PC-3 (cell line): Measurements from ENCODE around the gene ANP32D. TPM values are rescaled to one million over a fixed set of nuclear protein-coding genes. Genes with fewer than 3 reads are reported as not detected.
A peak's percentile ranks its signal among the peaks of the same experiment; 100 is the strongest.

Source experiments
- ATAC-seq: fragments of 200-7000 bp; cut with Tn5 transposase; 2 replicates; pipeline ENCODE4 v1.9.1; 2020; ENCODE audit warnings: mild to moderate bottlenecking, moderate library complexity
- BruUV-seq: library from RNA; stranded (reverse); fragments of 400-500 nt; replicated peaks from 2 replicates; lab custom pipeline; 2021; lab: Mats Ljungman, UMichigan
- CTCF ChIA-PET: fragments of 300-600 bp; sonication (Branson Sonifier 250); formaldehyde crosslinking; loops from one replicate; lab custom pipeline; 2022; ENCODE audit warnings: antibody characterized with exemption; lab: Charles Lee
- POLR2A ChIA-PET: fragments of 300-600 bp; sonication (Branson Sonifier 250); formaldehyde crosslinking; loops from one replicate; lab custom pipeline; 2022; ENCODE audit warnings: antibody characterized with exemption; ENCODE audit not compliant: unreplicated experiment; lab: Charles Lee
- DNase-seq: peaks from one replicate; pipeline ENCODE4 v3.0.0-alpha.2; 2015
- H2AFZ ChIP-seq: fragments of 300-600 bp; sonication (generic); 2 replicates; pipeline ENCODE4 v1.6.0; 2016; ENCODE audit warnings: antibody characterized with exemption, low read length
- H3F3A ChIP-seq: fragments of 300-600 bp; sonication (generic); one replicate; pipeline ENCODE4 v1.6.0; 2017; ENCODE audit warnings: antibody characterized with exemption, low read length, control low read depth, mild to moderate bottlenecking; ENCODE audit not compliant: unreplicated experiment
- H3K27ac ChIP-seq: fragments of 300-600 bp; sonication (generic); 2 replicates; pipeline ENCODE4 v1.5.1; 2016; ENCODE audit warnings: mild to moderate bottlenecking, low read length
- H3K27me3 ChIP-seq: fragments of 300-600 bp; sonication (generic); 2 replicates; pipeline ENCODE4 v1.6.1; 2016; ENCODE audit warnings: low read length, mixed read lengths
- H3K36me3 ChIP-seq: fragments of 300-600 bp; sonication (generic); 2 replicates; pipeline ENCODE4 v1.6.1; 2016; ENCODE audit warnings: low read depth, mixed run types, low read length, mixed read lengths
- H3K4me1 ChIP-seq: fragments of 300-600 bp; sonication (generic); 2 replicates; pipeline ENCODE4 v1.5.1; 2016; ENCODE audit warnings: low read length; ENCODE audit not compliant: insufficient read depth
- H3K4me2 ChIP-seq: fragments of 300-600 bp; sonication (generic); 2 replicates; pipeline ENCODE4 v1.6.0; 2016; ENCODE audit warnings: low read length
- H3K4me3 ChIP-seq: fragments of 300-600 bp; sonication (generic); 2 replicates; pipeline ENCODE4 v1.5.1; 2016; ENCODE audit warnings: mild to moderate bottlenecking, low read length, mixed read lengths
- H3K79me2 ChIP-seq: fragments of 300-600 bp; sonication (generic); 2 replicates; pipeline ENCODE4 v1.6.1; 2017; ENCODE audit warnings: low read length, mixed read lengths
- H3K9ac ChIP-seq: fragments of 300-600 bp; sonication (generic); 2 replicates; pipeline ENCODE4 v1.6.0; 2016; ENCODE audit warnings: mild to moderate bottlenecking, low read length
- H3K9me2 ChIP-seq: fragments of 300-600 bp; sonication (generic); replicated peaks from 2 replicates; pipeline ENCODE4 v1.6.1; 2016; ENCODE audit warnings: mixed run types, low read length, mixed read lengths
- H3K9me3 ChIP-seq: fragments of 300-600 bp; sonication (generic); 2 replicates; pipeline ENCODE4 v1.6.1; 2016; ENCODE audit warnings: low read length, mixed read lengths
- H4K20me1 ChIP-seq: fragments of 300-600 bp; sonication (generic); 2 replicates; pipeline ENCODE4 v1.6.1; 2016; ENCODE audit warnings: low read length, mixed read lengths
- CTCF ChIP-seq: fragments of 300-600 bp; sonication (generic); conservative IDR thresholded peaks from 2 replicates; pipeline ENCODE4 v1.5.1; 2017; ENCODE audit warnings: antibody characterized with exemption, low read depth, mild to moderate bottlenecking, low read length
- EZH2 ChIP-seq: fragments of 300-600 bp; sonication (generic); IDR thresholded peaks from one replicate; pipeline ENCODE4 v1.6.1; 2017; ENCODE audit warnings: antibody characterized with exemption, mild to moderate bottlenecking, low read length; ENCODE audit not compliant: unreplicated experiment
- EZH2phosphoT487 ChIP-seq: fragments of 300-600 bp; sonication (generic); IDR thresholded peaks from 2 replicates; pipeline ENCODE4 v1.6.1; 2018; ENCODE audit warnings: mild to moderate bottlenecking, antibody characterized with exemption, low read length, borderline replicate concordance
- intact Hi-C: fragments of 100-400 bp; cut with micrococcal nuclease; formaldehyde crosslinking; loops from 2 replicates; pipeline ENCODE4 v1.9.0; 2023
- total RNA-seq: library from RNA; depleted of rRNA; stranded (reverse); fragments of >200 nt; gene quantifications from 2 replicates; pipeline ENCODE4 v1.2.3, GENCODE V29; 2014

Gene ANP32D
- total RNA-seq, 1 experiment from 2014 or later = not detected

GRCh38 chr12:48441069-48441468 is 31.3 kb upstream of the ANP32D start:
- DNase-seq = no peak
- no peak overlapping the region for H3K4me2 ChIP-seq
- no peaks in the 10 kb centered on the region for H3K9me2 ChIP-seq
- no peaks in the 10 kb centered on the region for H3F3A ChIP-seq
- no peaks in the 10 kb centered on the region for H4K20me1 ChIP-seq
- intact Hi-C loops = no loop called here
- BruUV-seq = no TSS peak
- H3K9me3 ChIP-seq = no peaks in the 10 kb centered on the region
- ChIA-PET POLR2A (no interaction called here), CTCF (no interaction called here)
- H3K9ac ChIP-seq = no peak overlapping the region
- no peaks in the 10 kb centered on the region for H3K36me3 ChIP-seq
- H3K4me1 ChIP-seq = no peaks in the 10 kb centered on the region
- no peak overlapping the region for H3K4me3 ChIP-seq
- ATAC-seq = no peak
- H2AFZ ChIP-seq = no peak overlapping the region
- peaks cover 36% of the 10 kb centered on the region for H3K27me3 ChIP-seq
- H3K27ac ChIP-seq = no peak overlapping the region
- no peaks in the 10 kb centered on the region for H3K79me2 ChIP-seq
- TF ChIP-seq CTCF (no peak), EZH2 (no peak), EZH2phosphoT487 (no peak)

- Histone ChIP-seq H4K20me1 (no peaks in the 10 kb centered on the region), H3K4me1 (no peaks in the 10 kb centered on the region), H3K4me3 (no peak overlapping the region), H3K9ac (no peak overlapping the region), H3K27me3 (peaks cover 47% of the 10 kb centered on the region), H3F3A (no peaks in the 10 kb centered on the region), H3K27ac (no peak overlapping the region), H3K79me2 (no peaks in the 10 kb centered on the region), H3K9me2 (no peaks in the 10 kb centered on the region), H3K9me3 (no peaks in the 10 kb centered on the region), H2AFZ (no peak overlapping the region), H3K4me2 (no peak overlapping the region), H3K36me3 (no peaks in the 10 kb centered on the region)
- BruUV-seq = no TSS peak
- intact Hi-C loops = no loop called here
- DNase-seq (no peak), ATAC-seq (peak; percentile 37; the same call in 1 of the 2 replicates)
- ChIA-PET CTCF (no interaction called here), POLR2A (no interaction called here)
- TF ChIP-seq EZH2phosphoT487 (no peak), EZH2 (no peak), CTCF (peak; percentile 25; the same call in 1 of the 2 replicates)
Observed at GRCh38 chr12:48442179-48442847, 30.0 kb upstream of the ANP32D start.

GRCh38 chr12:48445538-48445937 is 26.8 kb upstream of the ANP32D start:
- H3K9me3 ChIP-seq = no peaks in the 10 kb centered on the region
- intact Hi-C loops = no loop called here
- no peak for ATAC-seq
- no peaks in the 10 kb centered on the region for H3K4me1 ChIP-seq
- no peak overlapping the region for H3K4me2 ChIP-seq
- no peaks in the 10 kb centered on the region for H3K36me3 ChIP-seq
- H3K4me3 ChIP-seq = no peak overlapping the region
- peaks cover 58% of the 10 kb centered on the region for H3K27me3 ChIP-seq
- H3K27ac ChIP-seq = no peak overlapping the region
- POLR2A ChIA-PET = no interaction called here
- H4K20me1 ChIP-seq = no peaks in the 10 kb centered on the region
- H3K9ac ChIP-seq = no peak overlapping the region
- no peak for DNase-seq
- TF ChIP-seq CTCF (no peak), EZH2phosphoT487 (no peak), EZH2 (no peak)
- no peak overlapping the region for H2AFZ ChIP-seq
- no peaks in the 10 kb centered on the region for H3K79me2 ChIP-seq
- no TSS peak for BruUV-seq
- no peaks in the 10 kb centered on the region for H3K9me2 ChIP-seq
- no peaks in the 10 kb centered on the region for H3F3A ChIP-seq
- CTCF ChIA-PET = no interaction called here
